Peyer's patch (tissue), 4 donors: Measurements from ENCODE around the gene POLR2F. TPM values are rescaled to one million over a fixed set of nuclear protein-coding genes. Genes with fewer than 3 reads are reported as not detected.

ENCODE experiments used
- DNase-seq, 3 donors: peaks; one replicate each; pipeline ENCODE4 v3.0.0-alpha.2; 2017 to 2019
- H3K27ac ChIP-seq, 4 donors: fragments of 200-600 bp; sonication (generic); one replicate each; pipeline ENCODE4 v1.5.1; 2016 to 2019
- H3K27me3 ChIP-seq, 2 donors: fragments of 200-600 bp; sonication (generic); one replicate each; pipeline ENCODE4 v1.5.1; 2019
- H3K36me3 ChIP-seq, 3 donors: fragments of 200-600 bp; sonication (generic); one replicate each; pipeline ENCODE4 v1.5.1; 2016 to 2019
- H3K4me1 ChIP-seq, 4 donors: fragments of 200-600 bp; sonication (generic); one replicate each; pipeline ENCODE4 v1.5.1; 2016 to 2019
- H3K4me3 ChIP-seq, 4 donors: fragments of 200-600 bp; sonication (generic); 1 replicate in 3 of 4; 2 replicates in 1 of 4; pipeline ENCODE4 v1.5.1; 2016 to 2019; ENCODE audit warnings: mild to moderate bottlenecking in 1 of 4
- H3K9me3 ChIP-seq, 4 donors: fragments of 200-600 bp; sonication (generic); one replicate each; pipeline ENCODE4 v1.5.1; 2016 to 2019; ENCODE audit warnings: mild to moderate bottlenecking in 1 of 4
- CTCF ChIP-seq, 6 experiments: fragments of 450-650 bp in 4 of 6; fragments of 200-600 bp in 2 of 6; sonication (generic) in 1 of 6; IDR thresholded peaks; one replicate each; pipeline ENCODE4 v1.5.1; 2017 to 2019; ENCODE audit warnings: antibody characterized with exemption in 6 of 6, mild to moderate bottlenecking in 3 of 6, moderate library complexity in 1 of 6
- POLR2A ChIP-seq, 2 donors: fragments of 450-650 bp; IDR thresholded peaks; one replicate each; pipeline ENCODE4 v1.5.1; 2017; ENCODE audit warnings: antibody characterized with exemption in 2 of 2, mild to moderate bottlenecking in 2 of 2, moderate library complexity in 2 of 2
- total RNA-seq, 4 donors: library from RNA; depleted of rRNA; stranded (reverse); fragments of >200 nt; gene quantifications; one replicate each; pipeline ENCODE4 v1.1.0, GENCODE V29; 2016

Gene POLR2F
- total RNA-seq, 4 donors from 2014 or later = 51.1 to 97.4 (median 55.2) TPM

GRCh38 chr22:37968452-37969251, 15.2 kb downstream of the POLR2F start:
- TF ChIP-seq POLR2A (IDR thresholded peaks at IDR 0.05) (no peak), CTCF (IDR thresholded peaks at IDR 0.05) (no peak)
- Histone ChIP-seq H3K27me3 (no peaks in the 10 kb centered on the region), H3K27ac (no peak overlapping the region), H3K9me3 (no peaks in the 10 kb centered on the region), H3K36me3 (peaks cover 0 to 34% (median 0%) of the 10 kb centered on the region in 3 donors), H3K4me1 (no peaks in the 10 kb centered on the region), H3K4me3 (no peak overlapping the region)
- no peak for DNase-seq

- Histone ChIP-seq H3K27ac (no peak overlapping the region), H3K27me3 (no peaks in the 10 kb centered on the region)
- TF ChIP-seq CTCF (IDR thresholded peaks at IDR 0.05) (no peak), POLR2A (IDR thresholded peaks at IDR 0.05) (no peak)
These were observed 17.4 kb downstream of the POLR2F start for GRCh38 chr22:37970864-37971263.

GRCh38 chr22:37971475-37972434, 18.3 kb downstream of the POLR2F start:
- Histone ChIP-seq H3K27ac (no peak overlapping the region), H3K36me3 (peaks cover 0 to 24% (median 0%) of the 10 kb centered on the region in 3 donors), H3K27me3 (no peaks in the 10 kb centered on the region), H3K4me3 (no peak overlapping the region), H3K9me3 (no peaks in the 10 kb centered on the region), H3K4me1 (no peaks in the 10 kb centered on the region)
- no peak for DNase-seq
- no peak for TF ChIP-seq CTCF (IDR thresholded peaks at IDR 0.05)
- no peak for TF ChIP-seq POLR2A (IDR thresholded peaks at IDR 0.05)

More at GRCh38 chr22:37970864-37971263, 17.4 kb downstream of the POLR2F start:
- Histone ChIP-seq H3K4me3 (no peak overlapping the region), H3K36me3 (peaks cover 0 to 33% (median 0%) of the 10 kb centered on the region in 3 donors), H3K4me1 (no peaks in the 10 kb centered on the region), H3K9me3 (no peaks in the 10 kb centered on the region)
- no peak for DNase-seq

- no peaks in the 10 kb centered on the region for H3K4me1 ChIP-seq
- H3K9me3 ChIP-seq = no peaks in the 10 kb centered on the region
- H3K36me3 ChIP-seq = peaks cover 0 to 16% (median 0%) of the 10 kb centered on the region in 3 donors
- H3K27ac ChIP-seq = no peak overlapping the region
- no peak overlapping the region for H3K4me3 ChIP-seq
- DNase-seq = no peak
- H3K27me3 ChIP-seq = no peaks in the 10 kb centered on the region
- TF ChIP-seq POLR2A (IDR thresholded peaks at IDR 0.05) (no peak), CTCF (IDR thresholded peaks at IDR 0.05) (no peak)
These were observed 19.0 kb downstream of the POLR2F start for GRCh38 chr22:37972527-37972926.

GRCh38 chr22:37973271-37974170, 20.0 kb downstream of the POLR2F start:
- no peaks in the 10 kb centered on the region for H3K9me3 ChIP-seq
- H3K36me3 ChIP-seq = peaks cover 0 to 6% (median 0%) of the 10 kb centered on the region in 3 donors
- DNase-seq = no peak
- H3K4me3 ChIP-seq = no peak overlapping the region
- TF ChIP-seq CTCF (IDR thresholded peaks at IDR 0.05) (no peak), POLR2A (IDR thresholded peaks at IDR 0.05) (no peak)
- no peaks in the 10 kb centered on the region for H3K27me3 ChIP-seq
- H3K27ac ChIP-seq = no peak overlapping the region
- no peaks in the 10 kb centered on the region for H3K4me1 ChIP-seq
